RCC 7860 (cell line): ENCODE data around the gene C2orf72.
"Not testable (repeated sequence)": the region's sequence is repeated elsewhere in the genome, so short reads cannot be mapped to it uniquely, and the experiment has no call there.

ENCODE experiments used
- DNase-seq: peaks from one replicate; pipeline ENCODE4 v3.0.0-alpha.2; 2015; ENCODE audit warnings: low spot score
- FAIRE-seq: peaks from 2 replicates; lab custom pipeline; 2012; peaks lifted over from hg19 to GRCh38; lab: Jason Lieb, UNC

Gene C2orf72

GRCh38 chr2:231037202-231037730 lies at the start of gene C2orf72:
Gene C2orf72, plus strand, starts transcription at chr2:231037523. Its CDS starts 43 bp downstream, at chr2:231037566.
- no peak for FAIRE-seq
- no peak for DNase-seq

- FAIRE-seq (no peak), DNase-seq (no peak)
These were observed 47.6 kb upstream of the C2orf72 start for GRCh38 chr2:230989731-230990130.

GRCh38 chr2:230990131-230990898 lies 47.0 kb upstream of the C2orf72 start:
- DNase-seq (no peak), FAIRE-seq (no peak)

GRCh38 chr2:230990899-230991150 lies 46.5 kb upstream of the C2orf72 start:
- no peak for DNase-seq
- FAIRE-seq = no peak

- DNase-seq (no peak), FAIRE-seq (no peak)
These were observed 45.7 kb upstream of the C2orf72 start for GRCh38 chr2:230991598-230991997.

- FAIRE-seq = no peak
- DNase-seq = no peak
These were observed 41.5 kb upstream of the C2orf72 start, which contains the start of gene SPATA3 for GRCh38 chr2:230995821-230996220. Gene SPATA3, plus strand, starts transcription at chr2:230996121. Its CDS starts 113 bp downstream, at chr2:230996234.

- FAIRE-seq (no peak), DNase-seq (no peak)
These were observed 40.7 kb upstream of the C2orf72 start for GRCh38 chr2:230996661-230997060.

GRCh38 chr2:230998882-230999281 lies 38.4 kb upstream of the C2orf72 start:
- no peak for DNase-seq
- no peak for FAIRE-seq

GRCh38 chr2:230999477-230999876 lies 37.8 kb upstream of the C2orf72 start:
- DNase-seq (no peak), FAIRE-seq (no peak)

- no peak for DNase-seq
- FAIRE-seq = no peak
These were observed 37.0 kb upstream of the C2orf72 start for GRCh38 chr2:231000211-231000904.

- no peak for FAIRE-seq
- no peak for DNase-seq
These were observed 36.3 kb upstream of the C2orf72 start for GRCh38 chr2:231001036-231001435.

GRCh38 chr2:231001921-231002320 lies 35.4 kb upstream of the C2orf72 start:
- FAIRE-seq = no peak
- no peak for DNase-seq

- FAIRE-seq (no peak), DNase-seq (no peak)
These were observed 34.7 kb upstream of the C2orf72 start for GRCh38 chr2:231002641-231003040.

- DNase-seq = no peak
- no peak for FAIRE-seq
These were observed 34.1 kb upstream of the C2orf72 start for GRCh38 chr2:231003186-231003585.

GRCh38 chr2:231004930-231005329 lies 32.4 kb upstream of the C2orf72 start:
- DNase-seq, FAIRE-seq: not testable (repeated sequence)

- no peak for DNase-seq
- no peak for FAIRE-seq
These were observed 29.8 kb upstream of the C2orf72 start for GRCh38 chr2:231007286-231008098.

- FAIRE-seq (no peak), DNase-seq (no peak)
These were observed 29.2 kb upstream of the C2orf72 start for GRCh38 chr2:231008131-231008530.

- FAIRE-seq = no peak
- DNase-seq = no peak
These were observed 27.9 kb upstream of the C2orf72 start for GRCh38 chr2:231009236-231009919.

- no peak for DNase-seq
- no peak for FAIRE-seq
These were observed 27.1 kb upstream of the C2orf72 start for GRCh38 chr2:231010201-231010730.

- DNase-seq = no peak
- no peak for FAIRE-seq
These were observed 25.8 kb upstream of the C2orf72 start for GRCh38 chr2:231011526-231011925.
